Inferior parietal cortex (tissue), 1 donor: Measurements from ENCODE around the gene WDR36.
A peak's percentile ranks its signal among the peaks of the same experiment; 100 is the strongest.

ENCODE experiments used
- DNase-seq: peaks from one replicate; pipeline ENCODE4 v3.0.0-alpha.2; 2016; ENCODE audit errors: extremely low spot score

Gene WDR36

DNA sequence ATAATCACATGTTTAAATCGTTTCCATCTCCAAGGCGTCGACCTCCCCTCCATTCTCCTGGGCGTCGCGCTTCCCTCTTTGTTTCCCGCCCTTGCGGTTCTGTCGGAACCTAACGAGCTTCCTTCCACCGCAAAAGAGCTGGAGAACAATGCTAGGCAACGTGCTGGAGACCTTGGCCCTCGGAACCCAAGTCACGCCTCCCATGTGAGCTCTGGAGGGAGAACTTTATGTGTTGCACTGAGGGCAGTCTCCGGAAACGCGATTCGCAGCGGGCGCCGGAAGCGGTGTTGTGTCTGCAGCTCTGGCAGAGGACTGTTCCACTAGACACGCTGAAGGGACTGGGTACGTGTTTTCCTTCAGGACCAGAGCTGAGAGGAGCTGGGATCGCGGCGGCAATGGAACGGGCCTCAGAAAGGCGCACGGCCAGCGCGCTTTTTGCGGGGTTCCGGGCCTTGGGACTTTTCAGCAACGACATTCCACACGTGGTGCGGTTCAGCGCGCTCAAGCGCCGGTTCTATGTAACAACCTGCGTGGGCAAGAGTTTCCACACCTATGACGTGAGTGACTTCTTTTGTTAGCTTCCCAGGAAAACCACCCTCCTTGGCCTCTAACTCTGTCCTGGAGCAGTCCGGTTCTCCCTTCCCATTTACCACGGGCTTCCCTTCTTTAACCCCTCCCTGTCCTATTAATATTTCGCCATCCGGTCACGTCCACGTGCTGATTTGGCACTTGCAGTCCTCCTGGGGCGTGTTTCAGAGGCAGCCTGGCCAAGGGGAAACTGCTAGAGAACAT lies at the start of gene WDR36:
Gene WDR36 (plus strand): TSS at position 287 of the 792 bp plus-strand sequence. CDS start 109 bp downstream, at position 396.
- peak; percentile 94 for DNase-seq

GRCh38 chr5:111043712-111044506 lies 48.2 kb upstream of the WDR36 start:
- DNase-seq = no peak

- no peak for DNase-seq
Observed at GRCh38 chr5:111058064-111058463, 34.1 kb upstream of the WDR36 start.

- DNase-seq = no peak
Observed at GRCh38 chr5:111060169-111060568, 32.0 kb upstream of the WDR36 start.

GRCh38 chr5:111061618-111062017 lies 30.5 kb upstream of the WDR36 start:
- no peak for DNase-seq

DNA sequence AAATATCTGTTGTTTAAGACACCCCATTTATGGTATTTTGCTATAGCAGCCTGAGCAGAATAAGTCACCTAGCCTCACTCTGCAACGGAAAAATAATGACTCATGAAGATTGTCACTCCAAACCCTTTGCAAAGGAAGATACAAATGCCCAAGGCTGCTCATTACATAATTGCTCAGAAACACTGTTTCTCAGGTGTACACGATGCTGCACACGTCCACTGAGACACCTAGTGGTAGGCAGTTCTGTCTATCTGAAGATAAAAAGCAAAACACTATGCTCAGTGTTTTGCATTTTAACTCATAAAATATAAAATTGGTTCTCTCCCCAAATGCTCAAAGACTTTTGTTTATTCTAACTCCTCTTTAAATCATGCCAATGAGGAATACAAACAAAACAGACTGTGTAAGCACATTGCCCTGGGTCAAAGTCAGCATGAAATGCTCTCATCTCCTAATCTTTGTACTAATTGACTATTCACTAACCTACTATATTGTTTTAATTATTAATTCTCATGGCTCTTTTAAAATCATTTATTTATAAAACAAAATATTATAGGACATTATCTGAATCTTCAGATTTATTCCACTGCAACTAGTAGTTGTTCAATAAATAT lies 28.3 kb upstream of the WDR36 start:
- DNase-seq = no peak

GRCh38 chr5:111066261-111066938 lies 25.7 kb upstream of the WDR36 start:
- DNase-seq = no peak

DNA sequence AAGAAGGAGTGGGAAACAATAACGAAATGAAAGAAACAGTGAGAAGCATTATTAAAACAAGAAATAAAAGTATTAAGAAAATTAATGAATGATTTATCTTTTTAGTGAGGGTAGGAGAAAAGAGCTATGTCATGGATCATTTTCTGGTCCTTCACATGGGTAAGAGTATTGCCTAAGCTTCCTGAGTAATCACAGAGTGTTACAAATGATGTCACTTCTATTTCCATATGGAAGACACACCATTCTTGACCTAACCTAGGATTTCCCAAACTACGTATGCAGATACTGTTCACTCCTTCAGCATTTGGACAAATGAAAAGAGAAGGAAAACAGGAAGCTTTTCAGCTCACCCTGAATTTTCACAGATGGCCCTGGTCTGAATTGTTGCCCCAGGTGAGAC lies 23.9 kb upstream of the WDR36 start:
- no peak for DNase-seq

GRCh38 chr5:111069839-111070238 lies 22.3 kb upstream of the WDR36 start:
- no peak for DNase-seq

- no peak for DNase-seq
Observed at GRCh38 chr5:111070272-111071134, 21.6 kb upstream of the WDR36 start.

DNA sequence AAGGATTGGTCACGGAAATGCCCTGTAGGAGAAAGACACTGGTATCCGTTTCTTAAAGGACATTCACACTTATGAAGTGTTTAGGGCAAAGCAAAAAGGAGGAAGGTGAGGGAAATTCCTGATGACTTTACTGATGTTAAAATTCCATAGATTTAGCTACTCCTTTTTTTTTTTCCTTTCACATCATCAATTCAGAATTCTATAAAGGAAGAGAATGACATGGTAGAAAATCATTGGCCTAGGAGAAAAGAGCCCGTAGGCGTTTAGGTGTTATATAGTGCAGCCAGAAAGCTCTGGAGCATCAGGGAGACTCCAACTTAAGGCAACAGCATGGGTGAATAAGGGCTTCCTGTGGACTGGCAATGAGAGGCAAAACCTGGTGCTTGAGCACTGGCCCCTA lies 20.7 kb upstream of the WDR36 start, which contains the start of gene TSLP:
Gene TSLP (plus strand): TSS at position 301 of the 400 bp plus-strand sequence. CDS start 178 bp downstream, outside the sequence.
- no peak for DNase-seq

DNA sequence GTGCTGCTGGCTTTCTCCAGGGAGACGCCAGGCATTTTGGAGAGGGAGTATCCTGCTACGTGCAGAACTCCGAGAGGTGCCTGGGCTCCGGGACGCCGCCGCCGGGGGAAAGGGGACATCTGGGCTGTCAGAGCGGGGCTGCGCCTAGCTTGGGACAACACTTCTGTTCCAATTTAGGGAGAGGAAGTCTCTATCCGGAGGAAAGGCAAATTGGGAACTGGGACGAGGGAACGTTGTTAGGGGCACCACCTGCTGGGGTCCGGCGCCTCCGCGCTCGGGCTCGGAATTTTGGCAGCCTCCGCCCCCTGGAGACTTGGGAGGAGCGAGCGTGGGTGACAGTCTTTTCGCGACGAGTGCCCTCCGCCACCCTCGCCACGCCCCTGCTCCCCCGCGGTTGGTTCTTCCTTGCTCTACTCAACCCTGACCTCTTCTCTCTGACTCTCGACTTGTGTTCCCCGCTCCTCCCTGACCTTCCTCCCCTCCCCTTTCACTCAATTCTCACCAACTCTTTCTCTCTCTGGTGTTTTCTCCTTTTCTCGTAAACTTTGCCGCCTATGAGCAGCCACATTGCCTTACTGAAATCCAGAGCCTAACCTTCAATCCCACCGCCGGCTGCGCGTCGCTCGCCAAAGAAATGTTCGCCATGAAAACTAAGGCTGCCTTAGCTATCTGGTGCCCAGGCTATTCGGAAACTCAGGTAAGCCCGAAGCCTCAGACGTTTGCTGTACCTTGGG lies 19.0 kb upstream of the WDR36 start:
- DNase-seq = no peak

GRCh38 chr5:111074244-111074643 lies 17.9 kb upstream of the WDR36 start:
- DNase-seq = no peak

GRCh38 chr5:111075520-111075919 lies 16.6 kb upstream of the WDR36 start:
- DNase-seq = no peak

DNA sequence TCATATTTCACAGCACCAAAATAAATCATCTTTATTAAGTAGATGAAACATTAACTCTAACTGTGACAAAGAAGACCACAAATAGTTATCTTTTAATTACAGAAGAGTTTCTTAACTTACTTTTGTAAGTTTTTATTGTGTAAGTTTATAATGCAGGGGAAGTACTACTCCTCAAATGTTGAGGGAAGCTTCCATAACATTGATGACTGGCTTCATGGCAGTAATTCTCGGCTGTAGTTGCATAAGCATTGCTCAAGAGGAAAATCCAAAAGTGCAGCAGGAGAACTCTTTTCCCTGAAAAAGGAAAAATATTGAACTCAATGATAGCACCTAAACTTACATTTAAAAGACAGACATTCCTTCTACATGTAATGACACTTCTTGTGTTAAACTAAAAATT lies 16.1 kb upstream of the WDR36 start:
- DNase-seq = no peak

DNA sequence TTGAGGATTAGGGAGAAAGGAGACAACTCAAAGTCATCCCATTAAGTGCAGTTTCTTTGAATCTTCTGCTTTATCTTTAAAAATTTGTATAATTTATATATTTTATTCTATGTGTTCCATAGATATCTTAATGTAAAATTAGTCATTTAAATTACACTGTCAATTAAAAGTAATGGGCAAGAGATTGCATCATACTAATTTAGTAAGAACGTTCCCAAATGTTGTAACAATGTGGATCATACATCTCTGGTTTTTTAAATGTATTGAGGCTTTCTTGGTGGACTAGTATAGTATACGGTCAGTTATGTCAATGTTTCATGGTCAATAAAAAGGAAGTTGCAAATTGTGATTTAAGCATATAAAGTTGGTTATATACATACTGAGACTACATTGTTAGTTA lies 14.5 kb upstream of the WDR36 start:
- no peak for DNase-seq

GRCh38 chr5:111079846-111080245 lies 12.3 kb upstream of the WDR36 start:
- DNase-seq = no peak

DNA sequence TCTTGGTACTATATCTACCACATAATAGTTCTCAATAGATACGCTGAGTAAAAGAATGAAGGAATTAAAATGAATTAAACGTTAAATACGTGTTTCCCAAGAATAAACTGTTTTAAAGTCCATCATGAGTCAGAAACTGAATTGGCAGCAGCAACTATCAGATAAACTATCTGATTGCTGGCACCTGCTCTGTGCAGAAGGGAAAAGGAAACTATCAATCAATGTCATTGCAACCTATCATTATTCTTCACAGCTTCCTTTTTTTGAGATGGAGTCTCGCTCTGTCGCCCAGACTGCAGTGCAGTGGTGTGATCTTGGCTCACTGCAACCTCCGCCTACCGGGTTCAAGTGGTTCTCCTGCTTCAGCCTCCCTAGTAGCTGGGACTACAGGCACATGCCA lies 8.8 kb upstream of the WDR36 start:
- no peak for DNase-seq

DNA sequence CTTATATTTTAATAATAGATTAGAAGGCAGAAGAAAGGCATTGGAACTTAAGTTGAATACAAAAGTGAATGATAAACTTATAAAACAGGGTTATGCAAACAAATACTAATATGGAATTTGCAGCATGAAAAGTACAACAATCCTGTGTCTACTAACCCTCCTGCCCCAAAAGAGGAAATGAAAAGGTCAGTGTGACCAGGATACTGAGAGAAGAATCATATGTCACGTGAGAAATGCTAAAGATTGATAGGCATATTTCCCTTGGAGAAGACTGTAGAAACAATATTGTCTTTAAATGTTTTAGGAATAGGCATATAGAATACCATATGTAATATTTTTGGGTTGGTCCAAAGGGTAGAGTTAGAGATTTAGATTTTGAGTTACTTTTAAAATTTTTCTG lies 3.8 kb downstream of the WDR36 start:
- no peak for DNase-seq

GRCh38 chr5:111099058-111099778 lies 7.1 kb downstream of the WDR36 start:
- no peak for DNase-seq
